WERI-Rb-1 (cell line): Measurements from ENCODE around the gene METTL4.

Source experiments
- DNase-seq: peaks from one replicate; pipeline ENCODE4 v3.0.0-alpha.2; 2020
- H3K27ac ChIP-seq: fragments of 250-450 bp; sonication (Bioruptor Pico); 2 replicates; pipeline ENCODE4 v1.5.1; 2020; ENCODE audit warnings: mild to moderate bottlenecking, moderate library complexity
- H3K27me3 ChIP-seq: fragments of 250-450 bp; sonication (Bioruptor Pico); 2 replicates; pipeline ENCODE4 v1.5.1; 2021; ENCODE audit warnings: mild to moderate bottlenecking, low read depth, moderate library complexity; ENCODE audit not compliant: insufficient read depth, severe bottlenecking
- H3K36me3 ChIP-seq: fragments of 250-450 bp; sonication (Bioruptor Pico); 2 replicates; pipeline ENCODE4 v1.5.1; 2020; ENCODE audit warnings: mild to moderate bottlenecking, moderate library complexity
- H3K4me3 ChIP-seq: 2 replicates; pipeline ENCODE4 v1.5.1; 2011; ENCODE audit warnings: low read depth, mild to moderate bottlenecking, control low read depth, low read length
- H3K9me3 ChIP-seq: fragments of 250-450 bp; sonication (Bioruptor Pico); 2 replicates; pipeline ENCODE4 v1.5.1; 2021; ENCODE audit warnings: mild to moderate bottlenecking, moderate library complexity; ENCODE audit not compliant: severe bottlenecking
- TF ChIP-seq, protein P1 (sequence below): IDR thresholded peaks from 2 replicates; pipeline ENCODE4 v1.5.1; 2011; ENCODE audit warnings: low read depth, mild to moderate bottlenecking, control low read depth, inconsistent platforms, low read length

The METTL4 gene, protein sequence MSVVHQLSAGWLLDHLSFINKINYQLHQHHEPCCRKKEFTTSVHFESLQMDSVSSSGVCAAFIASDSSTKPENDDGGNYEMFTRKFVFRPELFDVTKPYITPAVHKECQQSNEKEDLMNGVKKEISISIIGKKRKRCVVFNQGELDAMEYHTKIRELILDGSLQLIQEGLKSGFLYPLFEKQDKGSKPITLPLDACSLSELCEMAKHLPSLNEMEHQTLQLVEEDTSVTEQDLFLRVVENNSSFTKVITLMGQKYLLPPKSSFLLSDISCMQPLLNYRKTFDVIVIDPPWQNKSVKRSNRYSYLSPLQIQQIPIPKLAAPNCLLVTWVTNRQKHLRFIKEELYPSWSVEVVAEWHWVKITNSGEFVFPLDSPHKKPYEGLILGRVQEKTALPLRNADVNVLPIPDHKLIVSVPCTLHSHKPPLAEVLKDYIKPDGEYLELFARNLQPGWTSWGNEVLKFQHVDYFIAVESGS

DNA sequence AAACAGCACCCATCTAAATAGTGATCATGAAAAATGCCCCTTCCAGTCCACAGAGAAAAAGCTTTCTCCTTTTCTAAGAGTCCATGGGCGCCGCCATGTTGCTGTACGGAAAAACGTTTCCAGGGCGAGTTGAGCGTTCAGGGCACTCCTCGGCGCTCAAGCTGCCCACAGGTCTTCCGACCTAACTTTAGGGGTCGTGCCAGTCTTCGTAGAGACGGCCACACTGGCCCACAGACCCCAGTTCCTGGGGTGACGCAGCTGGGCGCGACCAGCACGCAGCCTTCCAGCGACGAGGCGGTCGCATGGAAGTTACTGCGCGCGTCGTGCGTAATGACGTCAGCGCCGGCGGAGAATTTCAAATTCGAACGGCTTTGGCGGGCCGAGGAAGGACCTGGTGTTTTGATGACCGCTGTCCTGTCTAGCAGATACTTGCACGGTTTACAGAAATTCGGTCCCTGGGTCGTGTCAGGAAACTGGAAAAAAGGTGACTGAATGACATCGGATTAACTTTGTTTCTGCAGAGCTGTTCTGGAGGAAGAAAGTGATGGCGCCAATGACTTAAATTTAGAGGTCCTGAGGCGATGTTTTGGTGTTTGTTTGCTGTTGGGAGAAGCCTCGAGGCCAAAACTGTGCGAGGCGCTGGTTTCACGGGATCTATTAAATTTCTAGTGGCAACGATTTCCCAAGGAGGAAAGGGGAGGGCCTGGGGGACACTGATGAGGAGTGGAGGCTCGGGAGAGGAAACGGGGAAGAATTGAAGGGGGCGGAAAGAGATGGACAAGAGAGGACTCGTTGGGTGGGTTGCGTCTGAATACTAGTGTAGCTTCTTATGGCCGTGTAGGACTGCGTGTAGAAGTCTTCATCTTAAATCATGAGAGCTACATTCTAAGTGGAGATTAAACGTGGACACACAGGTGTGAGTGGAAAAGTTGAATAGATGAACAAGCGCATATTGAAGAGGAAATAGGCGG, at the start of gene METTL4, which contains the start of gene NDC80:
Gene METTL4, minus strand, starts transcription at position 306 of the 971 bp plus-strand sequence. CDS start 4,289 bp downstream, outside the sequence.
Gene NDC80, plus strand, starts transcription at position 358 of the 971 bp plus-strand sequence. CDS start 1,429 bp downstream, outside the sequence.
- peak; percentile 87 for DNase-seq
- Histone ChIP-seq H3K4me3 (peak within 1 kb of the TSS; percentile 100), H3K36me3 (peaks cover 35% of the 10 kb centered on the region), H3K9me3 (no peaks in the 10 kb centered on the region), H3K27ac (peak within 1 kb of the TSS; percentile 97), H3K27me3 (no peaks in the 10 kb centered on the region)
- TF ChIP-seq, protein P1, sequence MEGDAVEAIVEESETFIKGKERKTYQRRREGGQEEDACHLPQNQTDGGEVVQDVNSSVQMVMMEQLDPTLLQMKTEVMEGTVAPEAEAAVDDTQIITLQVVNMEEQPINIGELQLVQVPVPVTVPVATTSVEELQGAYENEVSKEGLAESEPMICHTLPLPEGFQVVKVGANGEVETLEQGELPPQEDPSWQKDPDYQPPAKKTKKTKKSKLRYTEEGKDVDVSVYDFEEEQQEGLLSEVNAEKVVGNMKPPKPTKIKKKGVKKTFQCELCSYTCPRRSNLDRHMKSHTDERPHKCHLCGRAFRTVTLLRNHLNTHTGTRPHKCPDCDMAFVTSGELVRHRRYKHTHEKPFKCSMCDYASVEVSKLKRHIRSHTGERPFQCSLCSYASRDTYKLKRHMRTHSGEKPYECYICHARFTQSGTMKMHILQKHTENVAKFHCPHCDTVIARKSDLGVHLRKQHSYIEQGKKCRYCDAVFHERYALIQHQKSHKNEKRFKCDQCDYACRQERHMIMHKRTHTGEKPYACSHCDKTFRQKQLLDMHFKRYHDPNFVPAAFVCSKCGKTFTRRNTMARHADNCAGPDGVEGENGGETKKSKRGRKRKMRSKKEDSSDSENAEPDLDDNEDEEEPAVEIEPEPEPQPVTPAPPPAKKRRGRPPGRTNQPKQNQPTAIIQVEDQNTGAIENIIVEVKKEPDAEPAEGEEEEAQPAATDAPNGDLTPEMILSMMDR, result no peak

DNA sequence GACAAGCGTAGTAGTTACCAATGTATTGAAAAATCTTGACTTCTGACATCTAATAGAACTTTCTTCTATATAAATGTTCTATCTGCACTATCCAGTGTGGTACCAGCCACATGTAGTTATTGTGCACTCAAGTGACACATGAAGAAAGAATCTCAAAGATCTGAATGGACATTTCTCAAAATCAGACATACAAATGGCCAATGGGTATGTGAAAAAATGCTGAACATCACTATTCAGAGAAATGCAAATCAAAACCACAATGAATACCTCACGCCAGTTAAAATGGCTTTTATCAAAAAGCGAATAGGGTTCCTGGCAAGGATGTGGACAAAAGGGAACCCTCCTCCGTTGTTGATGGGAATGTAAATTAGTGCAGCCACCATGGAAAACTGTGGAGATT, 46.7 kb upstream of the METTL4 start:
- Histone ChIP-seq H3K4me3 (no peak overlapping the region), H3K27ac (no peak overlapping the region), H3K9me3 (no peaks in the 10 kb centered on the region), H3K27me3 (no peaks in the 10 kb centered on the region), H3K36me3 (peaks cover 27% of the 10 kb centered on the region)
- no peak for DNase-seq
- TF ChIP-seq, protein P1, result no peak

DNA sequence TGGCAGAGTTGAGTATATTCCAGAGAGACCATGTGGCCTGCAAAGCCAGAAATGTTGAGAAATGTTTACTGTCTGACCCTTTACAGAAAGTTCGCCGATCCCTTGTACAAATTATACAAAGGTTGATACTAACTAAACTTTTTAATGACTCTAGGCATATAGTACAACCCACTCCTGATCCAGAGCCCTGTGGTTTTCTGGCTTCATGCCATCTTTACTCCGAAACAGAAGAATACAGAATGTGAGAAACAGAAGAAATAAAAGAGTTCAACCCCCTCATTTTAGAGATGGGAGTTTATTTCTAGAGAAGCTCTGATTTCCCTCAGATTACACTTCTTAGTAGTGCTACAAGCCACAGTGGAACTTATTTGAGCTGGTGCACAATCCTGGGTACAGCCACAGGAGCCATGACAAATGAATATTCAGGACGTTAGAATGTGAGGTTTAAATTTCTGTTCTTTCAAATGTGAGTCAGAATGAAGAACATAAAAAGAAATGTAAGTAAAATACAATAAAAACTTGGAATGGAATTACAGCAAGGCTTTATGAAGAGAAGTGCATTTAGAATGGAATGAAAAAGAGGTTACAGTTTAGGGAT, 46.2 kb upstream of the METTL4 start:
- peaks cover 32% of the 10 kb centered on the region for H3K36me3 ChIP-seq
- H3K27me3 ChIP-seq, result no peaks in the 10 kb centered on the region
- no peak for DNase-seq
- no peaks in the 10 kb centered on the region for H3K9me3 ChIP-seq
- TF ChIP-seq, protein P1, result no peak
- H3K4me3 ChIP-seq, result no peak overlapping the region
- no peak overlapping the region for H3K27ac ChIP-seq

DNA sequence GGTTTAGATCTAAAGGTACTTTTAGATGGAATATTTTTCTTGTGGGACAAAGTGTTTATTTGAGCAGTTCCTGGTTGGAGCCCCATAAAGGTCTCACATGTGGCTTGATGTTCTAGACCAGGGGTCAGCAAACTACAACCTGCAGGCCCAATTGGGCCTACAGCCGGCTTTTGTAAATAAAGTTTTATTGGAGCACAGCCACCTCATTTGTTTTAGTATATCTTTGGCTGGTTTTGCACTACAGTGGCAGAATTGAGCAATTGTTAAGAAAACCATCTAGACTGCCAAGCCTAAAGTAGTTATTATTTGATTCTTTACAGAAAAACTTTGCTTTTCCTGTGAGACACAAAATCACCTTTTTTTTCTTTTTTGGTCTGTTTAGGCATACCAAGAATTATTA, 41.7 kb upstream of the METTL4 start:
- no peak for DNase-seq
- peaks cover 66% of the 10 kb centered on the region for H3K36me3 ChIP-seq
- H3K27ac ChIP-seq, result no peak overlapping the region
- H3K9me3 ChIP-seq, result no peaks in the 10 kb centered on the region
- no peak overlapping the region for H3K4me3 ChIP-seq
- TF ChIP-seq, protein P1, result no peak
- H3K27me3 ChIP-seq, result no peaks in the 10 kb centered on the region

DNA sequence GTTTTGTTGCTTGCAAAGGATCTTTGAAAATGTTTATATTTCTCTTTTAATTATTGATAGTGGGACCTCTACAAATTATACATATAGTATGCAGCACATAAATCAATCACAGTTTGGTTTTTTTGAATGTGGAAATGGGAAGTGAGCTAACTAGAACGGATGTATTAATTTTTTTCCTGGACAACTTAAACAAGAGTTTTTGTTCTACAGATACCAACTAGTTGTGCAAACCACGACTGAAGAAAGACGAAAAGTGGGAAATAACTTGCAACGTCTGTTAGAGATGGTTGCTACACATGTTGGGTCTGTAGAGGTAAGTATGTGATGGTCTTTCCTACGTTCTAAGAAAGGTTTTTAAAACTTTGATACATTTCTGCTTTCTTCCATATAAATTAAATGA, 39.2 kb upstream of the METTL4 start:
- TF ChIP-seq, protein P1, result no peak
- Histone ChIP-seq H3K9me3 (no peaks in the 10 kb centered on the region), H3K27ac (no peak overlapping the region), H3K36me3 (peaks cover 75% of the 10 kb centered on the region), H3K27me3 (no peaks in the 10 kb centered on the region), H3K4me3 (no peak overlapping the region)
- no peak for DNase-seq
